K562 (cell line): ENCODE results near the gene SAMD10. TPM values are rescaled to one million over a fixed set of nuclear protein-coding genes. Genes with fewer than 3 reads are reported as not detected.

Experiments
- ATAC-seq: fragments of 200-7000 bp; cut with Tn5 transposase; 3 replicates; pipeline ENCODE4 v1.9.1; 2020; ENCODE audit warnings: moderate library complexity
- BruUV-seq: library from RNA; stranded (reverse); fragments of 400-500 nt; replicated peaks from 2 replicates; lab custom pipeline; 2021; lab: Mats Ljungman, UMichigan
- CTCF ChIA-PET: fragments of 300-600 bp; formaldehyde crosslinking; extraction: SDS; loops from one replicate; lab custom pipeline; 2021; ENCODE audit warnings: low intra/inter-chr PET ratio; lab: Yijun Ruan, JAX
- POLR2A ChIA-PET: fragments of 300-600, 350-650 bp; sonication (Branson Sonifier 250); formaldehyde crosslinking; extraction: SDS; loops from one replicate; lab custom pipeline; 2021; ENCODE audit warnings: antibody characterized with exemption, inconsistent platforms; lab: Yijun Ruan, JAX
- DNase-seq, 4 experiments: peaks; one replicate each; pipeline versions ENCODE4 v3.0.0 to v3.0.0-alpha.2; 2011 to 2018; ENCODE audit warnings: low spot score in 3 of 4, mixed read lengths in 3 of 4; ENCODE audit errors: extremely low read depth in 1 of 4
- FAIRE-seq: peaks from 2 replicates; lab custom pipeline; 2011; peaks lifted over from hg19 to GRCh38; lab: Jason Lieb, UNC
- H2AFZ ChIP-seq: 2 replicates; pipeline ENCODE4 v1.6.0; 2011; ENCODE audit warnings: low read depth, low read length, control low read depth, inconsistent platforms
- H3K27ac ChIP-seq: fragments of 200-600 bp; 3 replicates; pipeline ENCODE4 v1.8.0; 2011; ENCODE audit warnings: low read depth, mild to moderate bottlenecking, control low read depth, inconsistent platforms, low read length, moderate library complexity, mixed read lengths; ENCODE audit errors: extremely low read depth
- H3K27me3 ChIP-seq, 2 experiments: fragments of 300-600 bp in 1 of 2; 2 replicates in 1 of 2; 3 replicates in 1 of 2; pipeline versions ENCODE4 v1.6.0 to v1.8.0; 2011; ENCODE audit warnings: inconsistent platforms in 2 of 2, low read length in 2 of 2, mild to moderate bottlenecking in 1 of 2, mixed read lengths in 1 of 2, moderate library complexity in 1 of 2; ENCODE audit not compliant: control insufficient read depth in 2 of 2, insufficient read depth in 2 of 2
- H3K36me3 ChIP-seq: fragments of 300-600 bp; 3 replicates; pipeline ENCODE4 v1.8.0; 2011; ENCODE audit warnings: mild to moderate bottlenecking, low read length, inconsistent platforms; ENCODE audit not compliant: control insufficient read depth, insufficient read depth
- H3K4me1 ChIP-seq, 2 experiments: fragments of 200-600 bp in 1 of 2; replicated peaks in 1 of 2; 2 replicates in 1 of 2; 3 replicates in 1 of 2; pipeline versions ENCODE4 v1.5.1 to v1.8.0; 2011; ENCODE audit warnings: inconsistent platforms in 2 of 2, low read length in 2 of 2, mild to moderate bottlenecking in 1 of 2, mixed read lengths in 1 of 2, moderate library complexity in 1 of 2; ENCODE audit not compliant: control insufficient read depth in 2 of 2, insufficient read depth in 2 of 2
- H3K4me2 ChIP-seq: 2 replicates; pipeline ENCODE4 v1.6.1; 2011; ENCODE audit warnings: low read length, control low read depth, inconsistent platforms, mixed read lengths; ENCODE audit not compliant: insufficient read depth
- H3K4me3 ChIP-seq: fragments of 200-600 bp; sonication (generic), shearing (Covaris generic); 2 replicates; pipeline ENCODE4 v1.5.1; 2016; ENCODE audit warnings: control low read depth, inconsistent platforms
- H3K79me2 ChIP-seq: fragments of 200-600 bp; 3 replicates; pipeline ENCODE4 v1.8.0; 2011; ENCODE audit warnings: low read length, inconsistent platforms; ENCODE audit not compliant: control insufficient read depth, insufficient read depth
- H3K9ac ChIP-seq, 2 experiments: 2 replicates each; pipeline versions ENCODE4 v1.6.0 to v1.6.1; 2011; ENCODE audit warnings: low read depth in 2 of 2, low read length in 2 of 2, control low read depth in 1 of 2, inconsistent platforms in 1 of 2, mild to moderate bottlenecking in 1 of 2, mixed read lengths in 1 of 2; ENCODE audit not compliant: insufficient read depth in 1 of 2
- H3K9me1 ChIP-seq: one replicate; pipeline ENCODE4 v1.6.0; 2011; ENCODE audit warnings: inconsistent platforms, mild to moderate bottlenecking, low read length, moderate library complexity; ENCODE audit not compliant: control insufficient read depth, insufficient read depth
- H3K9me3 ChIP-seq: replicated peaks from 2 replicates; pipeline ENCODE4 v1.5.1; 2011; ENCODE audit warnings: low read depth, low read length, inconsistent platforms; ENCODE audit not compliant: control insufficient read depth, insufficient read depth
- H4K20me1 ChIP-seq: replicated peaks from 2 replicates; pipeline ENCODE4 v1.6.1; 2011; ENCODE audit warnings: low read length, inconsistent platforms, mixed read lengths; ENCODE audit not compliant: control insufficient read depth, insufficient read depth
- ELF4 ChIP-seq: fragments of 450-650 bp; formaldehyde crosslinking; IDR thresholded peaks from 2 replicates; pipeline ENCODE4 v1.4.0; 2022; ENCODE audit warnings: missing genetic modification characterization
- HDGF ChIP-seq: fragments of 450-650 bp; IDR thresholded peaks from 2 replicates; pipeline ENCODE4 v1.6.1; 2016
- HEY1 ChIP-seq: fragments of 250-450 bp; sonication (Bioruptor Pico); IDR thresholded peaks from 2 replicates; pipeline ENCODE4 v1.5.0; 2020; ENCODE audit warnings: mild to moderate bottlenecking, moderate library complexity, borderline replicate concordance
- MAZ ChIP-seq, 2 experiments: fragments of 450-650 bp in 1 of 2; sonication (generic) in 1 of 2; formaldehyde crosslinking; IDR thresholded peaks in 1 of 2; conservative IDR thresholded peaks in 1 of 2; 2 replicates each; pipeline versions ENCODE4 v1.4.0 to v1.5.0; 2020; ENCODE audit warnings: mild to moderate bottlenecking in 1 of 2, missing genetic modification reagents in 1 of 2
- POLR2B ChIP-seq: fragments of 450-650 bp; IDR thresholded peaks from 2 replicates; pipeline ENCODE4 v1.6.1; 2018; ENCODE audit warnings: low read depth; ENCODE audit not compliant: partially characterized antibody
- TAF1 ChIP-seq: IDR thresholded peaks from 2 replicates; pipeline ENCODE4 v1.6.1; 2011; ENCODE audit warnings: mild to moderate bottlenecking, low read length, moderate library complexity; ENCODE audit not compliant: insufficient read depth, control insufficient read depth, severe bottlenecking; ENCODE audit errors: extremely low read depth
- ZEB2 ChIP-seq: fragments of 450-650 bp; IDR thresholded peaks from 2 replicates; pipeline ENCODE4 v1.6.1; 2016
- ZNF121 ChIP-seq: sonication (generic); formaldehyde crosslinking; conservative IDR thresholded peaks from 2 replicates; pipeline ENCODE4 v1.8.0; 2022; ENCODE audit warnings: missing genetic modification reagents
- WGBS: fragments of 100-300 bp; shearing (Covaris generic); methylation state at CpG from one replicate; pipeline ENCODE4 v1.1.6; 2016; ENCODE audit warnings: low coverage, mixed read lengths; ENCODE audit not compliant: insufficient coverage; ENCODE audit errors: missing lambda C conversion rate; 5-methylcytosine and 5-hydroxymethylcytosine counted together
- in situ Hi-C: fragments of 300-500 bp; cut with MboI; formaldehyde crosslinking; loops from 4 replicates; pipeline ENCODE4 v1.15.0; 2018; ENCODE audit warnings: inconsistent platforms, mixed read lengths
- intact Hi-C: fragments of 100-400 bp; cut with micrococcal nuclease; formaldehyde crosslinking; loops from 2 replicates; pipeline ENCODE4 v1.14.2; 2022
- polyA plus RNA-seq, 8 experiments: library from polyadenylated mRNA; depleted of rRNA in 4 of 8; stranded (reverse) in 5 of 8; unstranded in 3 of 8; fragments of >200 nt; fragmentation: Nextera tagmentation in 2 of 8; fragmentation: Illumina TruSeq in 1 of 8; extraction: Ambion mirVana in 2 of 8; extraction: Trizol in 1 of 8; gene quantifications; 2 replicates each; pipeline versions ENCODE4 v1.2.1 to v1.2.3, GENCODE V29; 2011 to 2014; ENCODE audit warnings: inconsistent platforms in 1 of 8, missing spikeins in 1 of 8
- total RNA-seq, 7 experiments: library from RNA; depleted of rRNA in 6 of 7; stranded (reverse); fragments of >200 nt in 6 of 7; fragmentation: Illumina TruSeq in 2 of 7; extraction: Trizol in 2 of 7; gene quantifications; 2 replicates each; pipeline versions ENCODE4 v1.2.1 to v1.2.3, GENCODE V29; 2011 to 2021; ENCODE audit warnings: low replicate concordance in 1 of 7

SAMD10 gene
- total and polyA plus RNA-seq, 9 of the 15 experiments (the other 6 are each of a cell fraction or from before 2014, with no cell fraction given), result 0.37 to 15.2 (median 4.8) TPM

DNA sequence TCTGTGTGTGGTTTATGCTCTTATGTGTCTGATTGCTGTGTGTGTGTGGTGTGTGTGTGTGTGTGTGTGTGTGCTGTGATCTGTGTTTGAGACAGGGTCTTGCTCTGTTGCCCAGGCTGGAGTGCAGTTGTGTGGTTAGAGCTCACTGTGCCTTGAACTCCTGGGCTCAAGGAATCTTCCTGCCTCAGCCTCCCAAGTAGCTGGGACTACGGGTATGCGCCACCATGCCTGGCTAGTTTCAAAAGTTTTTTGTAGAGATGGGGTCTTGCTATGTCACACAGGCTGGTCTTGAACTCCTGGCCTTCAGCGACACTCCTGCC lies 6.3 kb downstream of the SAMD10 start:
- no peak for DNase-seq

More for the DNA sequence above, 6.3 kb downstream of the SAMD10 start:
- FAIRE-seq (no peak), ATAC-seq (no peak)
- intact Hi-C loops, result loop anchor here (5.0 to 10.0 kb wide), 3 partner anchors 66 to 188 kb away; partner anchors contain the start of genes ABHD16B and TPD52L2
- no peaks in the 10 kb centered on the region for H3K27me3 ChIP-seq
- peaks cover 3% of the 10 kb centered on the region for H3K9me1 ChIP-seq
- H3K36me3 ChIP-seq, result peaks cover 16% of the 10 kb centered on the region; the same call in 1 of the 3 replicates
- in situ Hi-C loops, result no loop called here
- ChIA-PET CTCF (interaction anchor here (1.2 to 2.1 kb wide), 3 partner anchors 197 to 435 kb away, joined by 3 to 25 read pairs (median 6); partner anchors contain the start of genes ARFRP1, PTK6 and ZGPAT), POLR2A (no interaction called here)
- no peak overlapping the region for H2AFZ ChIP-seq
- TF ChIP-seq HDGF, result 0 out of 2 replicates have a peak, but pooled peaks have one; percentile 32
- TF ChIP-seq HEY1 (CRISPR knock-in tag), result no peak
- TF ChIP-seq POLR2B, result peak; percentile 49
- TF ChIP-seq ZEB2, result no peak
- TF ChIP-seq MAZ (CRISPR knock-in tag; conservative IDR thresholded peaks at IDR 0.05 in 1 of 2, IDR thresholded peaks at IDR 0.05 in 1 of 2), result no peak
- TF ChIP-seq ZNF121 (CRISPR knock-in tag), result peak; percentile 81
- TF ChIP-seq ELF4 (CRISPR knock-in tag), result 0 out of 2 replicates have a peak, but pooled peaks have one; percentile 11
- TF ChIP-seq TAF1, result no peak
- H3K9me3 ChIP-seq, result no peaks in the 10 kb centered on the region
- H3K9ac ChIP-seq, result no peak overlapping the region
- H4K20me1 ChIP-seq, result no peaks in the 10 kb centered on the region
- BruUV-seq, result no TSS peak
- 96% methylated on average over 3 of the region's 3 CpGs for WGBS
- no peak overlapping the region for H3K27ac ChIP-seq
- H3K4me3 ChIP-seq, result no peak overlapping the region
- H3K4me2 ChIP-seq, result no peak overlapping the region; the same call in 1 of the 2 replicates
- peaks cover 26 to 59% of the 10 kb centered on the region in 2 experiments for H3K4me1 ChIP-seq
- H3K79me2 ChIP-seq, result peaks cover 13% of the 10 kb centered on the region
